Measurements from ENCODE around the gene CNTN5.

GRCh38 chr11:98979205-98979604 lies 41.5 kb upstream of the CNTN5 start:
- TF ChIP-seq CTCF (IDR thresholded peaks at IDR 0.05; ENCODE audit: poor library complexity) (no peak), EZH2phosphoT487 (IDR thresholded peaks at IDR 0.05; ENCODE audit: low read depth, severe bottlenecking, unreplicated experiment) (no peak)

Data from hepatocyte (in vitro differentiated cells).